Pulmonary artery endothelial cell (primary cell): ENCODE data around the gene FCHO2. TPM values are rescaled to one million over a fixed set of nuclear protein-coding genes. Genes with fewer than 3 reads are reported as not detected.
A peak's percentile ranks its signal among the peaks of the same experiment; 100 is the strongest.

Experiments
- DNase-seq: peaks from one replicate; pipeline ENCODE4 v3.0.0-alpha.2; 2011; ENCODE audit warnings: low read depth, low spot score
- total RNA-seq: library from RNA; depleted of rRNA; stranded (reverse); fragments of >200 nt; gene quantifications from 2 replicates; pipeline ENCODE4 v1.2.3, GENCODE V29; 2014

Gene FCHO2
- total RNA-seq, 1 donor from 2014 or later, result 20.4 TPM

DNA sequence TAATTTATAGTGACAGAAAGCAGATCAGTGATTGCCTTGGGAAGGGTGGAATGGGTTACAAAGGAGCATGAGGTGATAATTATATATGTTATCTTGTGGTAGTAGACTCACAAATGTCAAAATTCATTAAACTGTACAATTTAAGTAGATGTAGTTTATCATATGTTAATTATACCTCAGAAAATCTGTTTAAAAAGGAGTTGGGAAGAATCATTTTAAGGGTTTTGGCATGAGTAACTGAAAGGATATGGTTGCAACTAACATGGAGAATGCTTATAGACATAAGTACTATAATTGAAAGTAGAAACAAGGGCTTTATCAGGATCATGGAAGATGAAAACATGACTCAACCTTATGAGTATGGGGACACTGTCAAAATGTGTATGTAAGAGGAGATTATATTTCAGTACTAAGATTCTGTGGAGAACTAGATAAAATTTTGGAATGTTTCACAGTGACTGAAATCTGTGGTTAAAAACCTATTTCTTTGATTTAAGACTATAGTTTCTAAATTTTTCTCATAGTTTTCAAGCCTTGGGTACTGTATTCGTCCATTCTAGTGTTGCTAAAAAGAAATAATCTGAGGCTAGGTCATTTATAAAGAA lies 73.3 kb downstream of the FCHO2 start:
- DNase-seq, result no peak

DNA sequence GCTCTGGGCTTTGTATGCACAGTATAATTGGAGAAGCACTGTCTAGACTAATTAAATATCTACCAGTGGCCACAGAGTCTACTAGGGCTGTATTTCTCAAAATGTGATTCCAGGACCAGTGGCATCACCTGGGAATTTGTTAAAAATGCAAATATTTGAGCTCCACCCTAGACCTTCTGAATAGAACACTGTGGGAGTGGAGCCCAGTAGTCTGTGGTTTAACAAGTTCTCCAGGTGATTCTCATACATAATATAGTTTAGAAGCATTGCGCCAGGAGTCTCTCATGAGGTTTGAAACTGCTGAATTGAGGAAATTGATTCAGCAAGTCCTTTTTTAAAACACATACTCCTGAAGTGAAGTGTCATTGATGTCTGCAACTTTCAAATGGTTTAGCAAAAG lies 74.7 kb downstream of the FCHO2 start:
- no peak for DNase-seq

DNA sequence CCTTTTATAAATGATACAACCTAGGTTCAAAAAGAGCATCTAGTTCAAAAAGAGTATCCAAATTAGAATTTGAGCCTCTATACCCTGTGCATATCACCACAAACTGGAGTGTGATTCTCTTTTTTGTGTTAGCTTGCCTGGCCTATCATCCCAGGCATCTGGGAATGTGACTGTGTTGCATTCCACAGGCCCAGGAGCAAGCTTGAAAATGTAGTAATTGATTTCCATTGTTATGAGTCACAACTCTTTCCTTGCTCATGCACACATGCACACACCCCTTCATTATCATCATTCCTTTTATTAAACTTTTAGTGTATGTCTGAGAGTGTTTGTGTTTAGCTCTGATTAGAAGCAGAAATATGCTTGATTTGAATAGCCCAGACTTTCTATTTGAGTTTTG lies 75.2 kb downstream of the FCHO2 start:
- DNase-seq, result peak; percentile 45

DNA sequence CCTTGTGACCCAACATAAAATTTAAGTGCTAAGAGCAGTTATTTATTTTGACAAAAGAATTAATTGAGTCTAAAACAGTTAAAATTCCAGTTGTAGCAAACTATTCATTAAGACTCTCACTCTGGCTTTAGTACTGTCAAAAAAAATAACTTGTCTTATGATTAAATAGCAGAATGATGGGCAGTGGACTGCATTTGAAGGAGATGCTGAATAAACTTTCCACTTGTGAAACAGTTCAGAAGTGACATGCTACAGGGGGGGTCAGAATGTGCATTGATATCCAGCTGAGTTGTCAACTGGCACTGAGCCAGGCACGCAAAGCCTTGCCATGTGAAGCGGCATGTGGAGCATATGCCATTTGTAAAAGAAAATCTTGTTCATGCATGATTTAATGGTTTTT lies 76.0 kb downstream of the FCHO2 start:
- peak; percentile 47 for DNase-seq

DNA sequence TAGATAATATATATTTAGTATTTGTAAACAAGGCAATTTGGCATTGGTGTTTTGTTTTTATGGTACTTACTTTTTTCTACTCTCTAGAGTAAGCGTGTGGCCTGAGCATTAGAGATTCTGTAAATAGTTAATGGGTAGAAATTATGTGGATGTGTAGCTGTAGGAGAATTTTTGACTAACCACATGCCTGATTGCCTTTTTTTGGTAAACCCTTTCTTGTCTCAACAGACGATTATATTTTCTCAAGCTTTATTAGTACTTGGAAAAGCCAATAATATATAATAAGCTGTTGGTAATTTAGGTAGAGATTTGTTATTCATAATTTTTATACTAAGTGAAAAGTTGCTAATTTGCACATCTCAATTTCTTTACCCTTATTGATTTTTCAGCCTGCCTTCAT lies 76.8 kb downstream of the FCHO2 start:
- DNase-seq, result no peak

DNA sequence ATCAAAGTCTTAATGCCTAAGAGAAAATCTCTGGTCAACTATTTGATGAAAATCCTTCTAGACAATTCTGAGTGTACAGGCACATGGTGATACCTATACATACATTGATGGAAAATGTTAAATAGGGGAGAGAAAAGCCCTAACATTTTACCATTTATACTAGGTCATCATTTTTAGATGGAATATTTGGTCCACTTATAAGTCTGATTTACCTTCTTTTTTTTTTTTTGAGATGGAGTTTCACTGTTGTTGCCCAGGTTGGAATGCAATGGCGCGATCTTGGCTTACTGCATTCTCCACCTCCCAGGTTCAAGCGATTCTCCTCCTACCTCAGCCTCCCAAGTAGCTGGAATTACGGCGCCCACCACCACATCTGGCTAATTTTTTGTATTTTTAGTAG lies 81.7 kb downstream of the FCHO2 start:
- DNase-seq, result no peak

DNA sequence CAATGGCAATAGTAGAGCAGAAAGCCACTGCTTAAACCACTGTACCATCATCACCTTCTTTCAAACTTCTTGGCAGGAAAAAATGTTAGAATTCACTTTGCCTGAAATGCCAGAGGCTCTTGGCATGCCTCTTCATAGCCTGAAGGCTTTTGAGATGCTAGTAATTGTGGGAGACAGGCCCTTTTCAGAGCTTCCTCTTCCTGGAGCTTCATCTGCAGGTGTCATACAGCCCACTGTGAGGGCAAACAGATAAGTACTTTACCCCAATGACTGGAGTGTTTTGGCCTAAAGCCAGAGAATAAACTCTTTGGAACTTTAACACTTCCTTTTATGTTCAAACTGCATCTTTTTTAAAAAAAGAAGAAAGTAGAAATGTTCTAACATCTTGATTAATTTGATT lies 83.2 kb downstream of the FCHO2 start:
- no peak for DNase-seq

DNA sequence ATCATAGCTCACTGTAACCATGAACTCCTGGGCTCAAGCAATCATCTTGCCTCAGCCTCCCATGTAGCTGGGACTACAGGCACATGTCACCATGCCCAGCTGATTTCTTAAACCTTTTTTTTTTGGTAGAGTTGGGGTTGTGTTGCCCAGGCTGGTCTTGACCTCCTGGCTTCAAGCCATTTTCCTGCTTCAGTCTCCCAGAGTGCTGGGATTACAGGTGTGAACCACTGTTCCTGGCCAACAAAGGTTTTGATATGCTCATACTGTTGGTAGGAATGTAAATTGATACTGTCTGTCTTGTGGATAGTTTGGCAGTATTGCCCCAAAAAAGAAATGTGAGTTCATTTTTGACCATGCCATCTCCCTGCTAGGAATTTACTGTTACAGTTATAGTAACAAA lies 87.2 kb downstream of the FCHO2 start:
- no peak for DNase-seq

DNA sequence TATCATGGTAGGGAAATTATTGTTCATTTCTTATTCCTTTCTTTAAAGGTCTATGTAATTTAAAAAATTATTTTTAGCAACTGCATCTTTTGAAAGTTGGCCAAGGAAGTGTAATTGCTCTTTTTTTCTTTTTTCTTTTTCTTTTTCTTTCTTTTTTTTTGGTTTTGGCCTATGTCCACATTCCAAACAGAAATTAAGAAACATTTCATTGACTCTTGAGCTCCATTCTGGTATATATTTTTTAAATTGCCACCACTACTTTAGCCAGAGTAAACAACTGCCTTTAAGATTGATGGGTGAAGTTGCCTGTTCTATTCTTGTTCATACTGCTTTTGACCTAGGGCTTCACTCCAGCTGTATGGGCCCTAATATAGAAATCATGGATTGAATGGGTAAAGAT lies 88.7 kb downstream of the FCHO2 start:
- DNase-seq, result no peak

DNA sequence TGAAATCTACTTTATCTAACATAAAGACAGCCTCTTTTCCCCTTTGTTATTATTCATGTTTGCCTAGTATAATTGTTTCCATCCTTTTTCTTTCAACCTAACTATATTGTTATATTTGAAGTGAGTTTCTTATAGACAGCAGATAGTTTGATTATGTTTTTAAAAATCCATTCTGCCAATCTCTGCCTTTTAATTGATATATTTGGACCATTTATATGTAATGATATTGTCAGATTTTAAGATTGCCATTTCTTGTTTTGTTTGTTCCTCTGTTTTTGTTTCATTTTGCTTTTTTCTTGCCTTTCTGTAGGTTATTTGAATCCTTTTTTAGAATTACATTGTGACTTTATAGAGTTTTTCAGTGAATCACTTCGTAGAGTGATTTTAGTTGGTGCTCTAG lies 89.8 kb downstream of the FCHO2 start:
- DNase-seq, result no peak

DNA sequence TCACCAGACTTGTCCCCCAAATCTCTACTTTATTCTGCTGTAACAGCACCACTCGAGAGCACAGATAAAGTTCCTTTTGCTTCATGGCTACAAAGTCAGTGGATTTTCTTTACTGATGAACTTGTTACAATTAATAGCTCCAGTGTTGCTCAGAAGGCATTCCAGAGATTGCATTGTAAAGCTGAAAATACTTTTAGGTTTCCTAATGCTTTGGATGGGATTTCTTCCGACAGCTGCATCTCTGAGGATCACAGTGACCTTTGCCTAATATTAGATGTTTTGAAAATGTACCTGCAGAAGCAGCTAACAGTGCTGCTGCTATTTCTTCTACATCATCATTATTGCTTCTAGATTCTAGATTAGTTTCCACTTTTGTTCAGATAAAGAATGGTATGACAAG lies 105.8 kb downstream of the FCHO2 start:
- no peak for DNase-seq

DNA sequence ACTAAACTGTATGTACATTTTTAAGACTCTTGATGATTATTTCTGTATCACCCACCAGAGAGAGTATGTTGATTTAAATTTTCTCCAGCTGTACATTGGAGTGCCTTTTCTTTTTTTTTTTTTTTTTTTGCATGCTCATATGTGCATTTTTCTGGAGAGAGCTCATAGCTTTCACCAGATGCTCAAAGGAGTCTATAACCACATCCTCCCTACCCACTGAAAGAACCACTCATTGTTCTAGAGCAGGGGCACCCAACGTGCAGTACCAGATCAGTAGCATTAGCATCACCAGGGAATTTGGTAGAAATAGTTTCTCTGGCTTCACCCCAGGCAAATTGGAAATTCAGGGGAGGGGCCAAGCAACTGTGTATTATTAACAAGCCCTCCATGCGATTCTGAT lies 110.6 kb downstream of the FCHO2 start:
- DNase-seq, result no peak

DNA sequence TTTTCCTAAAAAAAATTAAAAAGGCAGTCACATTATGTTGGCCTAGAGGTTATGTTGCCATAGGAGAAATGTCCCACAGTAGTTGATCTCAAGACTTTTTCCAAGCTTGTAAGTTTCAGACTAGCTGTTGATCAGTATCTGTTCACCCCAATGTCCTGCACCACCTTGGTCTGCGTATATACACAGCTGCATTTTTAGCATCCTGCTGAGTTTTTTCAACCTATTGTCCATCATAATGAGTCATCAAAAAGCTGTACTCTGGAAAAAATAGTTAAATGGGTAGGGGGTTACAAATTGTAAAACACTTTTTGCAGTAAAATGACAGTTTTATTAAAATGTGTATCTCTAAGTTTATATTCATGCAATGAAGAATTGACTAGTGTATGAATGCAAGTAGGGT lies 111.4 kb downstream of the FCHO2 start:
- DNase-seq, result peak; percentile 26

DNA sequence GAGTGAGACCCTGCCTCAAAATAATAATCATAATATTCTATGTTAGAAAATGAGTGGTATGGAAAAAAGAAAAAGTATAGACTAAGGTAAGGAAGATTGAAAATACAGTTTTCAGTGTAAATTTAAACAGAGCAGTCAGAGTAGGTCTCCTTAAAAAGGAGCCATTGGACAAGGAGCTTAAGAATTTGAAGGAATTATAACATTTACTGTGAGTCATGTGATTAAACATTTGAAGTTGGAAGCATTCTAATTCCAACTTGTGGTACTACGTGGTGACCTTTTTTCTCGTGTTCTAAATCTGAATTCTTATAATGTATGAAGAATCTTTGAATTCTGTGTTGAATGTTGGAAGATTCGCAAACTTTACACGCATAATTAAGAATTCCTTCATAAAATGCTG lies 125.3 kb downstream of the FCHO2 start:
- no peak for DNase-seq

DNA sequence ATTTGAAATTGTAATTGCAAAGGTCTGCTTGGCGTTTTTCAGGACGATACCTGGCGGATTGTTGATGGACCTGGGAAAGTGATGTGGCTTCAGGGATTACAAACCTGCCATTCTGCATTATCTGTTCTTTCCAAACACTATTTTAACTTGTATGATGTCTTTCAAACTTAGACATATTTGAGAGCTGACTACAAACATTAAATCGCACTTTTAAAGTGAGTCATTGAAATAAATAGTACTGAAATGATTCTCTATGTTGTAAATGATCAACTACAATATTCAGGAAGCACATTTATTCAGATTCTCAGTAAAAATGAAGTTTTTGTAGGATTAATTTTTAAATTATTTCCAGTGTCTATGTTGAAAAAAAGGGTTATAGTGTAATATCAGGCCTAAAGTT lies 132.2 kb downstream of the FCHO2 start:
- no peak for DNase-seq

DNA sequence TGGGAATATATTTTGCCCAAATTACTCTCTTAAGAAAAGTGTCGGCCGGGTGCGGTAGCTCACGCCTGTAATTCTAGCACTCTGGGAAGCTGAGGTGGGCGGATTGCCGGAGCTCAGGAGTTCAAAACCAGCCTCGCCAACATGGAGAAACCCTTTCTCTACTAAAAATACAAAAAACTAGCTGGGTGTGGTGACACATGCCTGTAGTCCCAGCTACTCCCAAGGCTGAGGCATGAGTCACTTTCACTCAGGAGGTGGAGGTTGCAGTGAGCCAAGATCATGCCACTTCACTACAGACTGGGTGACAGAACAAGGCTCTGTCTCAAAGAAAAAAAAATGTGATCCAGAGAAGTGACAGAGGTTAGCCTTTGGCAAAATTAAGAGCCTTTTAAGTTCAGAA lies 138.1 kb downstream of the FCHO2 start:
- no peak for DNase-seq

DNA sequence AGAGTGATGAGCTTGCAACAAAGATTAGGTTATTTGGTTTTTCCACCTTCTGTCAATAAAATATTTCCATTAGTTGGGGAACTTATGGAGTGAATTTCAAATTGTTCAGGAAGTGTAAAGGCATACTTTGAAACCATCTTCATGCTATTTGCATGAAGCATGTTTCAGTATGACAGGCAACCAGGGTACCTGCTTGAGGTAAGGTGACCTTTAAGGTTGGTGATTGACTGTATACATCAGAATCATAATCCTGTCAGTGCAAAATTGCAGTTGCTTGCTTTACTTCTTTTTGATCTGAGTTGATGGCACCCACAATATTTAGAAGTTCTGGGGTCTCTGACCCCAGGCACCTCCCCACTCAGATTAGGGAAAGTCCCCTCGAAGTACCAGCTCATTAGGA lies 138.6 kb downstream of the FCHO2 start:
- no peak for DNase-seq

DNA sequence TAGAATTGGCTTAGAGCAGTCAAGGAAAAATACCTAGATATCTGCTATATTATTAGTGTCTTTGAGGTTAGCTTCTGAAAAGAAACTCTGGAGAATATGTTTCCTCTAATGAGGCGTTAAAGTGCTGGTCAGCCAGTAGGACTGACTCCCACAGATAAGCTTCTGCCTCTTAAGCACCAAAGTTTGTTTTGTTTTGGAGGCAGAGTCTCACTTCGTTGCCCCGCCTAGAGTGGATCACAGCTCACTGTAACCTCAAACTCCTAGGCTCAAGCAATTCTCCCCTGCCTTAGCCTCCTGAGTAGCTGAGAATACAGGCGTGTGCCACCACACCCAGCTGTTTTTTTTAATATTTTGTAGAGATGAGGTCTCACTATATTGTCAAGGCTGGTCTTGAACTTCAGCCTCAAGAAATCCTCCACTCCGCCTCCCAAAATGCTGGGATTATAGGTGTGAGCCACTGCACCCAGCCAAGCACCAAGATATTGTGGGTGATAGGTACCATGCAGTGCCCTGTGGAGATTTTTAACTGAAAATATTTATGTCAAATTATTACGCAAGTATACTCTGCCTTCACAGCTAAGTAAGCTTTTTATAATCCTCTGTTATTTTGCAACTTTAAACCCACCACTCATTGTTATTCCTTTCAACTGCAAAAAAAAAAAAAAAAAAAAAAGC lies 139.9 kb downstream of the FCHO2 start:
- no peak for DNase-seq

DNA sequence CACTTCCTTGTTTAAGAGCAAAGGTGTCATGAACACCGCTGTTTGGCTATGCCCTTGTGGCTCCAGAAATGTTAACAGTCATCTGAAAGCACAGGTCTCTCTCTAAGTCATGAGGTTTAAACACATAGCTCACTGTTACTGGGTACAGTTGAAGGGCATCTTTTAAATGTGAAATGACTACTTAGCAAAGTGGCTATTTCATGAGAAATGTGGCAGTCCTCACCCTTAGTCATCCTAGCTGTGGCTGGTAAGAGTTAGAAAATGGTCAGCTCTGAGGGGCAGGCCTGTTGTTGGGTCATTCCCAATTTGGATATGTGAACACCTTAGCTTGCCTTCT lies 140.4 kb downstream of the FCHO2 start:
- no peak for DNase-seq

DNA sequence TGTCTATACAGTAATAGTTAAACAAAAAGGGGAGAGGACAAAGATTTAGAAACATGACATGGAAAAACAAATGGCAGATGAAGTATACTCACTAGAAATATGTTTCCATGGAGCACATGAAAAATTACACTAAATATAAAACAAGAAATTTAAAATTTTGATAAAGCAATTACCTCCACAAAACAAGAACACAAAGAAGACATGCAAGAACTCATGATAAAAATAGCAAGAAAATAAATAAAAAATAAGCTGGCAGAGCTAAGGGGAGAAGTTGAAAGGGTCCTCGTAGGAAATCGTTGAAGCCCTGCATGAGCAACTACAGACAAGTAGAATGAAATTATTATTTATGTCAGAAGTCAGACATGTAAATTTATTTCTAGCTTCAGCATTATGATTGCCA lies 141.9 kb downstream of the FCHO2 start:
- DNase-seq, result no peak

DNA sequence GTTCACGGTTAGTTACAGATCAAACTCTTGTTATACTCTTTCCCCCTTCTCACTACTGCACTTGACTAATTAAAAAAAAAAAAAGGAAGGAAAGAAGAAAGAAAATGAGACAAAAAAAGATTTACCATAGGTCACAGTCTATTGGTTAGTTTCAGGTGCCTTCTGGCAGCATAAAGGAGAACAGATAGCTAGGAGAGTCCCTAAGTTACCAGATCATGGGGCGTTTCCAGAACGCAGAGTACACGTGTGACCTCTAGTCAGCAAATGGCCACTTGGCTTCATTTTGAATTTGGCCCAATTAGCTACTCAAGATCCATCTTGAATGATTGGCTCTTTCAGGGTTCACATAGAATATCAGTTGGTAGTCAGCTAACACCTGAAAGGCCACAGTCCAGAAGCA lies 144.3 kb downstream of the FCHO2 start:
- DNase-seq, result no peak

DNA sequence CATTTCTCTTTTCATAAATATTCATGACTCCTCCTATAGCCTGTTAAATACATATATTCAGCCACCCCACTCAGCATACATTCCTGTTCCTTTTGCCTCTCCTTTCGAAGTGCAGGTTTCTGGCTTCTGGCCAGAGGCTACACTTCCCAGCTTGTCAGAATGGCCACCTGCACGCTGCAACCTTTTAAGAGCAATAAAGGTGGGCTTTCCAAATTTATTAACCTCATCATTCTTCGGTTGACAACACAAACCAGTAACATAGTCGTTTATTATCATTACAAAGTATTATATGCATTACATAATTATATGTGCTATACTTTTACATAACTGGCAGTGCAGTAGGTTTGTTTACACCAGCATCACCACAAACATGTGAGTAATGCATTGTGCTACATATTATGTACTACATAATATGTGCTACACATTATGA lies 148.0 kb downstream of the FCHO2 start:
- DNase-seq, result no peak

DNA sequence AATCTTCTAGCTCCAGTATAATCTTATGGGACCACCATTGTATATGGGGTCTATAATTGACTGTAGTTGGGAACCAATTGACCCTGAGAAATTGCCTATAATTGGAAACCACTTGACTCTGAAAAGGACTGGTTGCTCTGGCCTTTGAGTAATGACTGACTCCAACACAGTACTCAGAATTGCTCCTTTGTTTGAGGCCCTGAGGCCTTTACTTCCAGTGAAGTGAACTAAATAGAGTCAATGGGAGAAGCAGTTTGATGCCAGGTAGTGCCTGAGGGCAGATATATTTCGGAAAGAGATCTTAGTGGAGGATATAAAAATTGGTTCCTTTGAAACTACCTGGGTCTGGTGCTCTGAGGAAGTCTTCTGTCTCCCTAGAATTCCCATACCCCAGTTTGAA lies 148.5 kb downstream of the FCHO2 start:
- DNase-seq, result no peak

DNA sequence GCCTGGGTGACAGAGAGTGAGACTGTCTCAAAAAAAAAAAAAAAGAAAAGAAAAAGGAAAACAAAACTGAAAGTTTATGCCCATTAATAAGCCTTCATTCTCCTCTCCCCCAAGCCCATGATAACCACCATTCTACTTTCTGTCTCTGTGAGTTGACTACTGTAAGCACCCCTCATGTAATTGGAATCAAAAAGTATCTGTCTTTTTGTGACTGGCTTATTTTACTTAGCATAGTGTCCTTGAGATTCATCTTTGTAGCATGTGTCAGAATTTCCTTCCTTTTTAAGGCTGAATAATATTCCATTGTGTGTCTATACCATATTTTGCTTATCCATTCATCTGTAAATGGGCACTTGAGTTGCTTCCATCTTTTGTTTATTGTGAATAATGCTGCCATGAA lies 150.5 kb downstream of the FCHO2 start:
- DNase-seq, result no peak
